CD4-positive, alpha-beta T cell (primary cell): ENCODE results near the gene SERPINA5. TPM values are rescaled to one million over a fixed set of nuclear protein-coding genes. Genes with fewer than 3 reads are reported as not detected.

Experiments used
- ATAC-seq: fragments of 200-7000 bp; cut with Tn5 transposase; one replicate; pipeline ENCODE4 v1.10.0; 2022; ENCODE audit warnings: mild to moderate bottlenecking; ENCODE audit not compliant: poor library complexity
- CTCF ChIA-PET: fragments of 350-600 bp; sonication (Branson Sonifier 250); formaldehyde crosslinking; loops from one replicate; lab custom pipeline; 2021; ENCODE audit warnings: antibody characterized with exemption, inconsistent platforms; lab: Charles Lee
- POLR2A ChIA-PET: fragments of 350-600 bp; sonication (Branson Sonifier 250); formaldehyde crosslinking; loops from one replicate; lab custom pipeline; 2021; ENCODE audit warnings: antibody characterized with exemption, inconsistent platforms; lab: Charles Lee
- DNase-seq, 14 experiments: peaks; one replicate each; pipeline ENCODE4 v3.0.0-alpha.2; 2013 to 2020; ENCODE audit warnings: mixed read lengths in 2 of 14
- H3K27ac ChIP-seq, 2 donors: one replicate each; pipeline versions ENCODE4 v1.5.1 to v1.7.0; 2013; ENCODE audit warnings: low read length in 2 of 2, low read depth in 1 of 2, mild to moderate bottlenecking in 1 of 2
- H3K27me3 ChIP-seq, 2 experiments: 1 replicate in 1 of 2; 2 replicates in 1 of 2; pipeline versions ENCODE4 v1.6.1 to v1.7.0; 2013; ENCODE audit warnings: low read length in 2 of 2, control low read depth in 1 of 2, mild to moderate bottlenecking in 1 of 2, moderate library complexity in 1 of 2; ENCODE audit not compliant: insufficient read depth in 2 of 2, control insufficient read depth in 1 of 2
- H3K36me3 ChIP-seq: one replicate; pipeline ENCODE4 v1.6.1; 2013; ENCODE audit warnings: low read length, control low read depth; ENCODE audit not compliant: insufficient read depth
- H3K4me1 ChIP-seq: one replicate; pipeline ENCODE4 v1.6.1; 2013; ENCODE audit warnings: low read length, control low read depth; ENCODE audit not compliant: insufficient read depth
- H3K4me3 ChIP-seq: one replicate; pipeline ENCODE4 v1.5.1; 2013; ENCODE audit warnings: mild to moderate bottlenecking, low read length, moderate library complexity
- H3K9me3 ChIP-seq, 2 experiments: 1 replicate in 1 of 2; 2 replicates in 1 of 2; pipeline versions ENCODE4 v1.6.1 to v1.7.0; 2013; ENCODE audit warnings: low read length in 2 of 2, mild to moderate bottlenecking in 2 of 2, control low read depth in 1 of 2, moderate library complexity in 1 of 2; ENCODE audit not compliant: control insufficient read depth in 1 of 2, insufficient read depth in 1 of 2
- H3K27ac Mint-ChIP-seq: one replicate; pipeline ENCODE4 v1.8.0; 2020; ENCODE audit warnings: mixed read lengths
- H3K27me3 Mint-ChIP-seq: one replicate; pipeline ENCODE4 v1.8.0; 2021; ENCODE audit warnings: mixed read lengths
- H3K36me3 Mint-ChIP-seq: one replicate; pipeline ENCODE4 v1.8.0; 2021; ENCODE audit warnings: low read depth, mixed read lengths
- H3K4me1 Mint-ChIP-seq: one replicate; pipeline ENCODE4 v1.8.0; 2021; ENCODE audit warnings: low read depth, mixed read lengths
- H3K4me3 Mint-ChIP-seq: one replicate; pipeline ENCODE4 v1.8.0; 2020; ENCODE audit warnings: mild to moderate bottlenecking, mixed read lengths
- H3K9me3 Mint-ChIP-seq: one replicate; pipeline ENCODE4 v1.8.0; 2020; ENCODE audit warnings: mixed read lengths
- intact Hi-C, 2 experiments: fragments of 100-400 bp; cut with DNase I in 1 of 2; cut with micrococcal nuclease in 1 of 2; formaldehyde crosslinking; loops; one replicate each; pipeline versions ENCODE4 v1.15.1 to v1.9.0; 2023 to 2025; cut with DNase I, micrococcal nuclease
- total RNA-seq, 174 experiments: library from RNA in 2 of 174; stranded (reverse) in 2 of 174; gene quantifications; one replicate each; pipeline ENCODE4 v1.2.3 and lab custom pipeline; 2021 to 2026
- TF ChIP-seq, protein P1 (sequence below): fragments of 200-600 bp; IDR thresholded peaks from one replicate; pipeline ENCODE4 v1.8.0; 2022; ENCODE audit warnings: antibody characterized with exemption, mild to moderate bottlenecking

Gene SERPINA5
- total RNA-seq, 2 experiments from 2014 or later, result not detected

DNA sequence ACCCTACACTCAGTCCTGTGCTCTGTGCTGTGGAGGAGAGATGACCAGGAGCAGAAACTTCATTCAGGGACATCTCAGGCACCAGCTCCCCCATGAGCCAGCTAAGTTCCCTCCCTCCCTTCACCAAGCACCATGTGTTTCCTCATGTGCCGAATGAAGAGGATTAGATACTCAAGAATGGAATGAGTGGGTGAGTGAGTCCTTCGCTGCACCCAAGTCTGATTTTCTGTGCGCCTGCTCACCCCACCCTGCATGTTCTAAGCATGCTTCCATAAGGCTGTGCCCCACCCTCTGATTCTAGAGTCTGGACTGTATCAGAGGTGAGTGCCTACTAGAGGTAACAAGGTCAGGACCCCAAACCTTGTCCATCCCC, 12.1 kb downstream of the SERPINA5 start:
- H3K4me1 ChIP-seq, result no peaks in the 10 kb centered on the region
- intact Hi-C loops, result no loop called here
- no peaks in the 10 kb centered on the region for H3K36me3 ChIP-seq
- ATAC-seq (no peak), DNase-seq (no peak)
- no peak overlapping the region for H3K27ac Mint-ChIP-seq
- peaks cover 17% of the 10 kb centered on the region for H3K27me3 Mint-ChIP-seq
- no peaks in the 10 kb centered on the region for H3K4me1 Mint-ChIP-seq
- no peaks in the 10 kb centered on the region for H3K36me3 Mint-ChIP-seq
- H3K9me3 Mint-ChIP-seq, result no peaks in the 10 kb centered on the region
- no peaks in the 10 kb centered on the region for H3K27me3 ChIP-seq
- ChIA-PET POLR2A (no interaction called here), CTCF (no interaction called here)
- TF ChIP-seq, protein P1, sequence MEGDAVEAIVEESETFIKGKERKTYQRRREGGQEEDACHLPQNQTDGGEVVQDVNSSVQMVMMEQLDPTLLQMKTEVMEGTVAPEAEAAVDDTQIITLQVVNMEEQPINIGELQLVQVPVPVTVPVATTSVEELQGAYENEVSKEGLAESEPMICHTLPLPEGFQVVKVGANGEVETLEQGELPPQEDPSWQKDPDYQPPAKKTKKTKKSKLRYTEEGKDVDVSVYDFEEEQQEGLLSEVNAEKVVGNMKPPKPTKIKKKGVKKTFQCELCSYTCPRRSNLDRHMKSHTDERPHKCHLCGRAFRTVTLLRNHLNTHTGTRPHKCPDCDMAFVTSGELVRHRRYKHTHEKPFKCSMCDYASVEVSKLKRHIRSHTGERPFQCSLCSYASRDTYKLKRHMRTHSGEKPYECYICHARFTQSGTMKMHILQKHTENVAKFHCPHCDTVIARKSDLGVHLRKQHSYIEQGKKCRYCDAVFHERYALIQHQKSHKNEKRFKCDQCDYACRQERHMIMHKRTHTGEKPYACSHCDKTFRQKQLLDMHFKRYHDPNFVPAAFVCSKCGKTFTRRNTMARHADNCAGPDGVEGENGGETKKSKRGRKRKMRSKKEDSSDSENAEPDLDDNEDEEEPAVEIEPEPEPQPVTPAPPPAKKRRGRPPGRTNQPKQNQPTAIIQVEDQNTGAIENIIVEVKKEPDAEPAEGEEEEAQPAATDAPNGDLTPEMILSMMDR, result no peak
- no peak overlapping the region for H3K4me3 ChIP-seq
- peaks cover 0 to 6% of the 10 kb centered on the region in 2 experiments for H3K9me3 ChIP-seq
- no peak overlapping the region for H3K27ac ChIP-seq
- no peak overlapping the region for H3K4me3 Mint-ChIP-seq

DNA sequence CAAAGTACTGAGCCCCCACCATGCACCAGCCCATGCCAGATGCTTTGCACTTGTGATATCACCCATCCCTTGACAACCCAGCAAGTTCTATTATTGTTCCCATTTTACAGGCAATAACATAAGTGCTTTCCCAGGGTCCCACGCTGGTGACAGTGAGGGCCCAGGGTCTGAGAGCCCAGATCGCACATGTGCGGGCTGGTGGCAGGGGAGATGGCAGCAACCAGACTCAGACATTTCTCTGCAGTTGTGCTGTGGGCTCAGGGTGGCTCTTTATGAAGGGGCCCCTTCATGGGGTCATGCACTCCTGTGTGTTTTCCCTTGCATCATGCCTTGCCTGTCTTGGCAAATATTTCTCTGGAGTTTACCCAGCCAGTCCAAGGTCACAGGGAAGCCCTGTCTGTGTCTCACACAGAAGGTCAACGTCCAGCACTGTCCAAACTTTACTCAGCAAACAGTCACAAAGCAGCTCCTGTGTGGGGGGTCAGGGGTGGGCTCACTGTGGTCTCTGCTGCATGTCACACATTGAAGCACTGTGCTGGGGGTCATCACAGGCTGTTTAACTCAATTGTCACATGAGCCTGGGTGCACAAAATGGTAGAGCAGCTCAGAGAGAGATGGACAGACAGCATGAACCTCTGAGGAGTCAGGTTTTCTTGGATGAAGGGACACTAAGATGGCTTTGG, 12.7 kb downstream of the SERPINA5 start:
- no peaks in the 10 kb centered on the region for H3K27me3 ChIP-seq
- ChIA-PET POLR2A (no interaction called here), CTCF (no interaction called here)
- H3K9me3 ChIP-seq, result peaks cover 0 to 6% of the 10 kb centered on the region in 2 experiments
- H3K4me3 ChIP-seq, result no peak overlapping the region
- peaks cover 22% of the 10 kb centered on the region for H3K27me3 Mint-ChIP-seq
- H3K4me1 ChIP-seq, result no peaks in the 10 kb centered on the region
- no peak for ATAC-seq
- no peaks in the 10 kb centered on the region for H3K9me3 Mint-ChIP-seq
- no peak for DNase-seq
- no peaks in the 10 kb centered on the region for H3K4me1 Mint-ChIP-seq
- TF ChIP-seq, protein P1, result no peak
- no peak overlapping the region for H3K4me3 Mint-ChIP-seq
- H3K36me3 ChIP-seq, result no peaks in the 10 kb centered on the region
- H3K27ac ChIP-seq, result no peak overlapping the region
- intact Hi-C loops, result no loop called here
- H3K27ac Mint-ChIP-seq, result no peak overlapping the region
- H3K36me3 Mint-ChIP-seq, result no peaks in the 10 kb centered on the region

DNA sequence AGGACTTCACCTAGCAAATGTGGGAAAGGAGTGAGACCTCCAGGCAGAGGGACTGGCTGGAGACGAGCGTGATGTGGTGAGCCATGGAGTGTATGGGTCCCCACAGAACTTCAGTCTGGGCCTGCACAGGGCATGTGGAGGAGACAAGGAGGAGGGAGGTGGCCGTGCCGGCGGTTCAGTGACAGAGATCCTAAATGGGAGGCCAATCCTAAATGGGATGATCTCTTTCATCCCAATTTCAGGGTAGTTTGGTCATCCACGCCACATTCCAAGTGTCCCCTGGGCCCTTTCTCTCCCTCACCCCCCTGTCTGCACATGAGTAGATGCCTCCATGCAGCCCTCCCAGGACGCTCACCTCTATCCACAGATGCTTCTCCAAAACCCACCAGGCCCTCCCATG, 13.2 kb downstream of the SERPINA5 start:
- H3K36me3 ChIP-seq, result no peaks in the 10 kb centered on the region
- TF ChIP-seq, protein P1, result no peak
- no peak for DNase-seq
- CTCF ChIA-PET, result no interaction called here
- Mint-ChIP-seq H3K9me3 (no peaks in the 10 kb centered on the region), H3K27ac (no peak overlapping the region), H3K36me3 (no peaks in the 10 kb centered on the region), H3K4me1 (no peaks in the 10 kb centered on the region), H3K4me3 (no peak overlapping the region), H3K27me3 (peaks cover 28% of the 10 kb centered on the region)
- no peaks in the 10 kb centered on the region for H3K4me1 ChIP-seq
- H3K9me3 ChIP-seq, result peaks cover 0 to 6% of the 10 kb centered on the region in 2 experiments
- no peak overlapping the region for H3K27ac ChIP-seq
- intact Hi-C loops, result no loop called here
- H3K4me3 ChIP-seq, result no peak overlapping the region
- no peak for ATAC-seq
- POLR2A ChIA-PET, result no interaction called here
- H3K27me3 ChIP-seq, result no peaks in the 10 kb centered on the region
